HG03103 (cell line): ENCODE data around the gene PER1.

Source experiments
- ATAC-seq: cut with Tn5 transposase; IDR thresholded peaks from one replicate; pipeline ENCODE4 v1.9.1; 2021; ENCODE audit warnings: low read depth; ENCODE audit not compliant: unreplicated experiment

Gene PER1

DNA sequence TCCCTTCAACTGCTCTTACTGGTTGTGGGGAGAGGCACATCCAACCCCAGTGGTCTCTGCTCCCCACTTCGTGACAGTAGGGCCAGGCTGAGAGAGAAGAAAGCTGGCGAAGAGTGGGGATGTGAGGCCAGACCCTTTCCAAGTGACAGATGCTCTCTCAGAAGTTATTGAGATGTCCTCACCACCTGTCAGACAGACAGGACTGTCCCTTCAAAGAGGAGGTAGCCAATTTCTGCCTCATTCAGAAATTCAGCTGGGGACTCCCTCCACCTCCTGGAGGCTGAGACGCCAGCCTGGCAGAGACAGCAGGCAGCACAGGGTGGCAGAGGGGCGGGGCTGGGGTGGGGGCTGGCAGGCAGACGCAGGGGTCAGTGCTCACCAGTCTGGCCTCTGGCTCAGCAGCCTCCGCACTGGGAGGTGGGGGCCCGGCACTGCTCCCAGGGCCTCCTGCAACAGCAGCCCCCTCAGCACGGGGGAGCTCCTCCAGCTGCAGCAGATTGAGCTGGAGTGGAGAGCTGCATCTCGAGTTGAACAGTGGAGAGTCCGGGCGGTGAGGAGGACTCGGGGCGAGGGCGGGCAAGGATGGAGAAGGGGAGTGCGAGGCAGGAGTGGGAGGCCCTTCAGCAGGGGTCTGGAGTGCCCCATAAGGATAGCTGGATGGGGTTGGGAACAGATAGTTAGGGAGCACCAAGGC lies 9.2 kb downstream of the PER1 start:
- ATAC-seq: no peak

DNA sequence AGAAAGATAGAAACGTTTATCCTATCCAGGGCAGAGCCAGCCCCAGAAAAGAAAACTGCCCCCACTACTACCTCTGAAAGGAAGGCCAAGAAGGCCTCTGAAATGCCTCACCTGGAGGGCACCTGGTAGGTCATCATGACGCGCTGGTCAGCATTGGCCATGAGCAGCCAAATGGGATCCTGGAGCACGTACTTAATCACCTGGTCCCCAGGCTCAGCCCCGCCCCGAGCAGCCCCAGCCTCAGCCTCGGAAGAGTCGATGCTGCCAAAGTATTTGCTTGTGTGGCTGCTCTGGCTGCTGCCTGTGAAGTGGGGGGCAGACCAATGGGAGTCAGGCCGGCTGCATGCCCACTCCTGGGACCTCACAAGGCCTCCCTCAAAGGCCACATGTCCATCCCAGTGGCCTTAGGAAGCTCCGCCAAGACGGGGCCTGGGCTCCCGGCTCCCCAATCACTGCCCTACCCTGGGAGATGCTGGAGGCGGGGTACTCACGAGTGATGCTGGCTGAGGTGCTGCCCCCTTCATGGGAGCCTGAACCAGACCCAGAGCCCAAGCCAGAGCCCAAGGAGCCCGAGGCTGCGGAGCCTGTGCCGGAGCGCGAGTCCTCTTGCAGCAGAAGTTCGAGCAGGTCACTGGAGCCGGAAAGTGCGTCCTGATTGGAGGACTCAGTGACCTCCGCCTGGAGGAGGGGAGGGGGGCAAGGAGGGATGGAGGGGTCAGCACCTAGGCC lies 9.9 kb downstream of the PER1 start:
- no peak for ATAC-seq

DNA sequence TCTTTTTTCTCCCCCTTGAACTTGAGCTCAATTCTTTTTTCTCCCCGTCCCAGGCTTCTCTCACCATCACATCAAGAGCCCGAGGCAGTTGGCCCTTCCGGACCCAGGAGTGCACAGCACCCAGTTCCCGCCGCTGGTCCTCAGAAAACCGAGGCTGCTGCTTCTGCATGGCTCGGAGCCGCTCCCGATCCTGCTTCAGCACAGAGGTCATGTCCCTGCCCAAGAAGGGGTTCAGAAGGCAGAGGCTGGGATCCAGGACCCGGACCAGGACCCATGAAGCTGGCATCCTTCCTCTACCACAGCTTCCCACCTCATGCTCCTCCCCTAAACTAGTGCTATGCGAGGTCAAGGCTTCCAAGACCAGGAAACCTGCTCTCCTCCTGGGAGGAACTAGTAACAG lies 10.5 kb downstream of the PER1 start:
- no peak for ATAC-seq

DNA sequence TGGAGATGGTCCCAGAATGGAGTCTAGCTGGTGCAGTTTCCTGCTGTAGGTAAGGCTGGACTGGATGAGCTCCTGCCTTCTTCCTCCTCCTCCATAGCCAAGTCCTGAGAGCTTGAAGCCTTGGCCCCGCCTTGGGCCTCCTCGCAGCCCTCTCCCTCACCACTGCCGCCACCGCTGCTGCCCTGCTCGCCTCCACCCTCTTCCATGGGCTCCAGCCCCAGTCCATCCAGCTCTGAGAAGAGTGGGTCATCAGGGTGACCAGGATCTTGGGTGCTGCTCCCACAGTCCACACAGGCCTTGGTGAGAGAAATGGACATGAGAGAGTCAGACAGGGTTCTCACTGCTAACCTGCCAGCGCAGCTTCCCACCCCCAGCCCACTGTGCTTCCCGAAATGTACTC lies 11.2 kb downstream of the PER1 start:
- ATAC-seq: no peak

DNA sequence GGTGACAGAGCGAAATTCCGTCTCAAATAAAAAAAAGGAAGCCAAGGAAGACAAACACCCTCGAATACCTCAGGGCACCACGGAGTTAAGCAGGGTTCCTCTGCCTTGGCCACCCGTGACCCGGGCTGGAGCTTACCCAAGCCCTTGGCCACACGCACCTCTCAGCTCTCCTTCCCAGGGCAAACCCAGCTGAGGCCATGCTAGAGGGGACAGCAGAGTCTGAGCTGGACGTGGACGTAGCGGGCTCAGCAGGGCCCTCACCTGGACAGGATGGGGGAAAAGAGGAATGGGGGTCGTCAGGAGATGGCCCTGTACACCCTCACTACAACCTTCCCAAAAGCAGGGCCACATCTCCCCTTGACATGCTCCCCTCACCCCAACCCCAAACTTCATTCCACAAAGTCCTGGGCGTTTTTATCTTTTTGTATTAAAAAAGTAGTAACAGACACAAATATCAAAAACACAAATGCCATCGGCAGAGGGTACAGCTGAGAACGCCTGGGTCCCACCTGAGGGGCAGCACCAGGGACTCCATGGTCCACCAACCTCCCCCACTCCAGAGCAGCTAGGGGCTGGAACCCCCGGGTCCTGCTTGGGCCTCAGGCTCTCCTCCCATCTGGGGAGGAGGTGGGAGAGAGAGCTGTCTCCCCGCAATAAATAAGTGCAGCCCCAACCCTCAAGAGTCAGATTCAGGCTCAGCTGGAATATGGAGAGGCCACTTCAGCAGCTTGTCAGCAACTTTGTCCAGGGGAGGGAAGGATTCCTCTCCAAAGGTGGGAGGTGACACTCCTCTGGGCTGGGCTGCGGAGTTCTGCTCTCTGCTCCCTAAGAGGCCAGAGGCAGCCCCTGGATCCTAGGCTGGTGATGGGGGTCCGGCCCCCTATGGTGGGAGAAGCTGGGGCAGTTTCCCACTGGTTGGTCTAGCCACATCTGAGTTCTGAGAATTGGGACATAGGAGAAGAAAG lies 11.9 kb downstream of the PER1 start:
- ATAC-seq: no peak

DNA sequence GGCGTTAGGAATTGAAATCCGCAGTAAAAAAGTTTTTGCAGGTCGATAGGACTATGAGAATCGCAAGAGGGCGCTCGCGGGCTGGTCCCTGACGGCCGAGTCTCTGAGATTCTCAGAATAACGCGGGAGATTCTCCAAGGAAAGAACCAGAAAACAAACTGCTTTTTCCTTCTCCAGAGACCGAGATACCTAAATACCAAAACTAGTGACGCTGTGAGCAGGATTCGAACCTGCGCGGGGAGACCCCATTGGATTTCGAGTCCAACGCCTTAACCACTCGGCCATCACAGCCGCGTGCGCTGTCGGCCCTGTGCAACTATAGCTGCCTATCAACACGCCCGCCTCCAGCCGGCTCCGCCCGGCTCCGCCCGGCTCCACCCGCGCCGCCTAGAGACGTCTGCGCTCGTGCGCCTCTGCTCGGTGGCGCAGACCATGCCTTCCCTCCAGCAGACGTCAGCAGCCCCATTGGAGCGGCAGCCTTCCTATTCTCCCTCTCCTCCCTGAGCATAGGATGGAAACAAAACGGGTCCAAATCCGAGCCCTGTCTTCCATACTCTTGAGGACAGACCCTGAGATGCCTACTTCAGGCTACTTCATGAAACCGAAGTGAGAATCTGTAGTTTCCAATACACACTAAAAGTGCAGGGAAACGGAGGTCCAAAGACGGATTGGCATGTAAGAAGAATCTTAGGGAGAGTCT lies 13.4 kb downstream of the PER1 start:
- ATAC-seq: peak; percentile 88

DNA sequence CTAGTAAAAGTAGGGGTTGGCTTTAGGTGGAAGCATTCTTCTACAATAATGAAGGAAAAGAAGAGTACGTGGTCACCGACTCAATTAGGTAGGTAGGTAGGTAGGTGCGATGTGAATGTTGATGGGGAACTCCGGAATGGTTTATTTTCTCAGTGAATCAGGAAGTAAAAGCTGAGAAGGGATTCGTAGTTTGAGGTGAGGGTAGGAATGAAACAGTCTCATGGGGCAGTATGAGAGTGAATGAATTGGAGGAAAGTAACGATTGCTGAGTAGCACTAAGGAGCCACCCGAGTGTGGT lies 13.9 kb downstream of the PER1 start:
- ATAC-seq: no peak

DNA sequence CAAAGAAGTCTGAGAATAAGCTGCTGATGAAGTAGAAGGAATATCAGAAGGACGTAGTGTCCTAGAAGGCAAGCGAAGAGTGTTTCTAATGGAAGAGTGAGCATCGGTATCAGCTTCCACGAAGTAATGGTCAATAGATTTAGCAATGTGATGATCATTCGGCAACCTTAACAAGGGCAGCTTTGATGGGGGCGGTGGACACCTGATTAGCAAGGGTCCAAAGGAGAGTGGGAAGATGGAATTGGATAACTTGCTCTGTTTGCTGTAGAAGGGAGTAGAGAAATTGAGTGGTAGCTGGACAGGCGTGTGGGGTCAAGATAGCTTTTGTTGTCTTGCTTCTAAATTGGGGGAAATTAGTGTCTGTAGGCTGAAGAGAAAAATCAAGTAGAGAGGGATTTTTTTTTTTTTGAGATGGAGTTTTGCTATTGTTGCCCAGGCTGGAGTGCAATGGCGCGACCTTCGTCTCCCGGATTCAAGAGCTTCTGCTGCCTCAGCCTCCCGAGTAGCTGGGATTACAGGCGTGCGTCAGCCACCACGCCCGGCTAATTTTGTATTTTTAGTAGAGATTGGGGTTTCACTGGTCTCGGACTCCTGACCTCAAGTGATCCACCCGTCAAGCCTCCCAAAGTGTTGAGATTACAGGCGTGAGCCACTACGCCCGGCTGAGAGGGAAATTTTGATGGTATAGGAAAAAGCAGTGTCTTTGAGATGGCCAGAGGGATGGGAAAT lies 14.4 kb downstream of the PER1 start:
- ATAC-seq: no peak

DNA sequence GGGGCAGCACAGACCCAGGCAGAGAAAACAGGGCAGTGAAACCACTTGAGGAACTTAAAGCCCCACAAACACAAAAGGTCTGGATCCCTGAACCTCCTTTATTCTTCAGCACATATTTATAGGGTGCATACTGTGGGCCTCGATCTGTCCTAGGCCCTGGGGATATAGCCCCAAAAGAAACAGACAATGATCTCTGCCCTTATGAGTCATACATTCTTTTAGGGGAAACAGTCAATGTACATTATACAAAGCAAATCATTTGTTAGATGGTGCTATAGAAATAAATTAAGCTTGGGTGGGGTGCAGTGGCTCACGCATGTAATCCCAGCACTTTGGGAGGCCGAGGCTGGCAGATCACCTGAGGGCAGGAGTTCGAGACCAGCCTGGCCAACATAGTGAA lies 18.3 kb downstream of the PER1 start:
- ATAC-seq: no peak

DNA sequence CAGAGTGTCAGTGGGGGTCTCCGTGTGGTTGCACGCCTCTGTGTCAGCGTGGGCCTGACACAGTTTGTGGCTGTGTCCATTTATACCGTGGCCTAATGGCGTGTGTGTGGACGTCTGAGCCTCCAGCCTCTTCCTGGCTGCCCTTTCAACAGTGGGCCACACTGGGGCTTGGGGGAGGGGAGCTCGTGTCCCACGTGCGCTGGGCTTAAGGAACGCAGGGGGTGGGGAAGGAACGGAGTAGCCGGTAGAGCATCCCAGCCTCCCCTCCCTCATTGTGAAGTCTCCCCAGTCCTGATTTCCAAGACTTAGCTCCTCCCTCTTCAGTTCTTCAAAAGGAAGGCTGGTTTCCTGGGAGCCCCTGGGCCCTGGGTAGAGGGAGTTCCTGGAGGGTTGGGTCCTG lies 18.8 kb downstream of the PER1 start:
- no peak for ATAC-seq

DNA sequence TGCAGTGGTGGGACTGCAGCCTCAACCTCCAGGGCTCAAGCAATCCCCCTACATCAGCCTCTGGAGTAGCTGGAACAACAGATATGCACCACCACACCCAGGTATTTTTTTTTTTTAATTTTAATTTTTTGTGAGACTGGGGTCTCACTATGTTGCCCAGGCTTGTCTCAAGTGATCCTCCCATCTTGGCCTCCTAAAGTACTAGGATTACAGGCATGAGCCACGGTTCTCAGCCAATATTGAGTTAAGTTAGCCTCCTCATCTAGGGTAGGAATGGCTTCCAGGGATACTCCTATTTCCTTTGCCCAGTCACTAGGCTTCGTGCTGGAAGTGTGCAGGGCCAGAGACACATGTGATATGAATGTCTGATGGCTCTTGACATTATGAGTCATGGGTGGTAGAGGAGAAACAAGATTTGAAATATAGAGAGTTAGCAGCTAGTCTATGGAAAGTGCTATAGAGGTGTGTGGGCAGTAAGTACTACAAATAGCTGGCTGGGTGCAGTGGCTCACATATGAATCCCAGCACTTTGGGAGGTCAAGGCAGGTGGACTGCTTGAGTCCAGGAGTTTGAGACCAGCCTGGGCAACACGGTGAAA lies 20.3 kb downstream of the PER1 start:
- no peak for ATAC-seq

DNA sequence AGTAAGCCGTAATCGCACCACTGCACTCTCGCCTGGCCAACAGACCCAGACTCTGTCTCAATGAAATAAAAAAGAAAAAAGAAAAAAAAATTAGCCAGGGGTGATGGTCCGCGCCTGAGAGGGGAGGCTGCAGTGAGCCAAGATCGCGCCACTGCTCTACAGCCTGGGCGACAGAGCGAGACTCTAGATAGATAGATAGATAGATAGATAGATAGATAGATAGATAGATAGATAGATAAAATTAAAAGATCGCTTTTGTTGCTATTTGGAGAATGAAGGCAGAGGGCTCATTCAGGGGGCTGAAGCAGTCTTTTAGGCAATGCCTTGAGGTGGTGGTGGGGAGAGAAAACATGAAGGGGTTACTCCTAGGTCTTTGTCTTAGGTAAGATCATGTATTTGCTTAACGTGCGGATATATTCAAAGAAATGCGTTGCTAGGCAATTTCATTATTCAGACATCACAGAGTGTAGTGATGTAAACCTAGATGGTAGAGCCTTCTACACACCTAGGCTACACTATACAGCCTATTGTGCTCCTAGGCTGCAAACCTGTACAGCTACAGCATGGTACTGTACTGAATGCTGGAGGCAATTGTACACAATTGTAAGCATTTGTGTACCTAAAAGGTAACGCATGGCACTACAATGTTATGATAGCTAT lies 23.9 kb downstream of the PER1 start:
- ATAC-seq: no peak

DNA sequence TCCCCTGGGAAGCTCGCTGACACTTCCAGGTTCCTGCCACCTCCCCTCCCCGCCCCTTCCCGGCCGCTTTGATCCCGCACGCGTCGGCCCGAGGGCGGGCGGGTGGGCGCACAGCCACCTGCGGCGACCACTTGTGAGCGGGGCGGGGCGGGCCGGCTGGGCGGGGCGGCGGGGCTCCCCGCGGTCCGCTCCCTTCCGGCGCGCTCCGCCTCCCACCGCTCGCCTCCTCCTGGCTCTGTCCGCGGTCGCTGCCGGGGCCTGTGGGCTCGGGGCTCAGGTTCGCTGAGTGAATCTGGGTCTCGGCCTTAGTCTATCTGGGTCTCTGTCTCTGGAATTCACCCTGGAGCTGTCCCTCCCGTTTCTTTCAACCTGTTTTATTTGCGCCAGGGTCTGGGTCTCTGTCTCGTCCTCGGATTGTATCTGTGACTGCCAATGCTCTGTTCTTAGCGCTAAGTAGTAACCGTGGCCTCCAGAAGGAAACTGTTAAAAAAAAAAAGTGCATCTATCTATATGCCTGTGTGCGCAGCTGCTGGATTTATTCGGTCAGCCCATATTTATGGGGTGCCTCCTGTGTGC lies 25.6 kb downstream of the PER1 start:
- ATAC-seq: no peak

DNA sequence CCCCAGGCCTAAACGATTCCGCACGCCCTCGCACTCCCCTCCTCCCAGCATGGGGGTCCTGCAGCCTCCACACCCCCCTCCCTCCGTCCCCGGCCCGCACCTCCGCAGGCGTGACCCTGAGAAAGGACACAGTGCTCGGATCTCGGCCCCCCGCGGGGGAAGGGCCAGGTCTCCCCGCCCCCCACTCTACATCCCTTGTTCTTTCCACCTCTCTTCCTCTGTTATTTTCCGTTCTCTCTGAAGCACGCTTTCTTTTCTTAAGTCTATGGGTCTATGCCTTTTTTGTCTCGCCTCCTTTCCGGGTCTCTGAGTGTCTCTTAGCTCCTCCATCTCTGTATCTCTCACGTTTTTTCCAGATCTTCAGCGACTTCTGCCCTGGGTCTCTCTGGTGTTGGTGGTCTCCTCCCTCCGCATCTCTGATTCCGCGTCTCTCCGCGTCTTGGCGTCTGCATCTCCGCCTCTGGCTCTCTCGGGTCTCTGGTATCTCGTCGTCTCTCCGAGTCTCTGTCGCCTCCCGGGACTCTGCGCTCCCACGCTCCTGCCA lies 26.2 kb downstream of the PER1 start:
- no peak for ATAC-seq

DNA sequence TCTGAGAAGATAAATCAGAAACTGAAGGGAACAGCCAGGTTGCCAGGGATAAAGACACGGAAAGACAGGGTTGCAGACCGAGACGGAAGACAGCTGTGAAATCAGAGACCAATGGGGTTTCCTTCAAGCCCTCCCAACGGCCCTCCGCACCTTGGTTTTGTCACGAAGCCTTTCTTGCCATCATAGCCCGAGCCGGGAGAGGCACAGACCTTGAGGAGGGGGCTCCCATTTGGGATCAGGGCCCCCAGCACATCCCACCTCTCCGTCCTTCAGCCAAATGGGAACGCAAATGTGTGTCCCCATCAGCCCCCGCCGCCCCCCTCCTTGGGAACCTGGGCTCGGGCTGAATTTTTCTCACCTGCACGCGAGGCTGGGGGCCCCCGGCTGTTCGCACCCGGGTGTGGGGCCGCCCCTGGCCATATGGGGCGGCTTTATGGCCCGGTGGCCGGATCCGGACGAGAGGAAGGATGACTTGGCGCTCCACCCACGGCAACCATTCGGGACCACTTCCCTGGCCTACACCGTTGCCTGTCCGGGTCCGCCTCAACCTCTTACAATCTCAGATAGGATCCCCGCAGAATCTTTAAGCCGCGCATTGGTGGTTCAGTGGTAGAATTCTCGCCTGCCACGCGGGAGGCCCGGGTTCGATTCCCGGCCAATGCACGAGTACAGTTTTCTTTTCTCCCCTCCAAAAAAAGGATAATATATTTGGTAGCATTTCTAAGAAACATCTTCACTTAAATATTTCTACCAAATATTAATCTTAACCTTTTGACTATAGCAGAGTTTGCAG lies 26.9 kb downstream of the PER1 start:
- ATAC-seq: no peak

DNA sequence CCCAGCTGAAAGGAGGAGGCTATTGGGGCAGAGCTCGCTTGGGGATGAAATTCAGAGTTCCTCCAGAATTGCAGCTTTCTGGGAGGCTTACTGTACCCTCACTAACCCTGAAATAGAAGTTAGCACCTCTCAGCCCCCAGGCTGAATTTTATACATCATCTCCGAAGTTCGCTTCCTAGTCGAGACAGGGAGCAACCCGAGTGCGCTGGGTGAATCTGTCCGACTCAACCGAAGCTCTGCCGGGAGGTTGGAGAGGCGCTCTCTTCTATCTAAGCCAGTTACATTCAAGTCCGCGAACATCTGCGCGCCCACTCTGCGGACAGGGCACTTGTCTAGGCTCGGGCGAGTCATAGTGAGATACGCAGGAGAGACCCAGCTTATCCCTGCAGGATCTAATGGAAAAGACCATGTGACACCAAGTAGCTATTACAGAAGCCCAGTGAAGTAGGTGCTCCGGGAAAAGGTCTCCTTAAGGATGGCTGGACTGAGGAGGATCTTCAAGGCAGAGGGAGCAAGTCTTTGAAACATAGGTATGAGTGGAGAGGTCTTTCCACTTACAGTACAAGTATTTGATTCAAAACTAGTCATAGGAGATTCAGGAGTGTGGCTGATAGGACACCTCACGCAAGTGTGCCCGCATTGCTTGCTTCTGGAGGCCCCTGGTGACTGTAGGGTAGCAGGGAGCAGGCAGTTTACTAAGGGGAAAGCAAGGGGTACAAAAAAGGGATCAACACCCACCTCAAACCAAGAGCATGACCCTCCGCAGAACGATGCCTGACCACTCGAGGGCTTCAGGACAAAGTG lies 27.7 kb downstream of the PER1 start:
- no peak for ATAC-seq

DNA sequence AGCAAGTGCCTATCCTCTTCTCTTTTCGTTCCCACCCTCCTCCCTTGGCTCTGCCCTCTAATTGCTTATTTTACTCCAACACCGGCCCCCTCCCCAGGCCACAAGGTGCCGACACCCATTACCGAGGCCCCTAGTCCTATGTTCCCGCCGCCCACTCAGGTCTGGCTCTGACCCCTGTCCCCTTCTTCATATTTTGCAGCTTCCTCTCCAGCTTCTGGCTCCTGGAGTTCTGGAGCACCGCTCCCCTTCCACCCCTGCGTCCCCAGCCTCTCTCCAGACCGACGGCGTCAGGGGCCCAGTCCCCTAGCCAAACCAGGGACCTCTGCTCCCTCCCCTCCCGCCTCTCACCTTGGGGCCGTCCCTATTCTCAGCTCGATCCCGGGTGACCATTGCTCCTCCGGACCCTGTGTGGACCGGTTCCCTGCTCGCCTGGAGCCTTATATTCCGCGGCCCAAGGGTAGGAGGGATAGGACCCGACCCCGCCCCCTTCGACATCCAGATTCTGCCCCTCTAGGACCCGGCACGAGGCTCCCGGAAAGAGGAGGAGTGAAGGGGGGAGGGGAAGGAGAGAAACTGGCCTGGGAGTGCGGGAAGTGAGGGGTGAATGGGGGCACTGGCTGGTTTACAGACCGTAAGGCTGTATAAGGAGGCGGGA lies 28.4 kb downstream of the PER1 start, which contains the start of gene HES7:
HES7 (minus strand) TSS at position 412 of the 655 bp plus-strand sequence; CDS start at position 390, 22 bp downstream.
- ATAC-seq: no peak
